Measurements from ENCODE around the gene HMOX2.

GRCh38 chr16:4488499-4488967 is 12.3 kb downstream of the HMOX2 start:
- TF ChIP-seq CTCF (IDR thresholded peaks at IDR 0.05), result no peak
- TF ChIP-seq EP300 (IDR thresholded peaks at IDR 0.05), result no peak

All from upper lobe of left lung (tissue), 4 donors.